Measurements from ENCODE around the gene ZNF813.

Gene ZNF813

DNA sequence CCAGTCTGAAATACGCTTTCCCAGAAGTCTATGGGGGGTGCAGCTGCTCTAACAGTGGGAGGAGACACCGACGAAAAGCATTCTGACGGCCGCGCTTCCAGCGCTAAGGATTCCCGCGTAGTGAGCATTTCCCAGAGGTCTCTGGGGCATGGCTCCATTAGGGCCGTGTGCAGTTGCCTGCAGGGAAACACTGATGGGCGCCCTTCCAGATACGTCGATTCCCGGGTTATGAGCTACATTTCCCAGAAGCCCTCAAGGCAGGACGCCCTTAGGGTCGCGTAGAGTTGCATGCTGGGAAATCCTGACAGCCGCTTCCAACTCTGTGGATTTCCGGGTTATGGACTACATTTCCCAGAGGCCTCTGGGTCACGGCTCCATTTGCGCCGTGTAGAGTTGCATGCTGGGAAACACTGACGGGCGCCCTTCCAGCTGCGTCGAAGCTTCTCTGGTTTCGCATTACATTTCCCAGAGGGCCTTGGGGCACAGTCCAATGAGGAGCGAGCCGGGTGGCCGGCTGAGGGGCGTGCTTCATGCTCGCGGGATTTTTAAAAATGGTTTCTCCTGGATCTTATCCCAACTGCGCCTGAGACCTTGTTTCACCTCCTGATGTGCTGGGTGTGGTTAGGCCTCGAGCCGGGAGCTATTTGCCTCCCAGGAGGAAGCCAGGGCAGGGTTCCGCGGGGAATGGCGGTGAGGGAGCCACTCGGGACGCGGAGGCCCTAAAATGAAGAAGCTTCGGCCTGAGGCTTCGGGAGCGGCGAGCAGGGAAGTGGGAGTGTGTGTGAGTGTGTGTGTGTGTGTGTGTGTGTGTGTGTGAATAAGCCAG is 53.2 kb downstream of the ZNF813 start:
- peak; percentile 96 for DNase-seq (ENCODE audit: low spot score)

DNA sequence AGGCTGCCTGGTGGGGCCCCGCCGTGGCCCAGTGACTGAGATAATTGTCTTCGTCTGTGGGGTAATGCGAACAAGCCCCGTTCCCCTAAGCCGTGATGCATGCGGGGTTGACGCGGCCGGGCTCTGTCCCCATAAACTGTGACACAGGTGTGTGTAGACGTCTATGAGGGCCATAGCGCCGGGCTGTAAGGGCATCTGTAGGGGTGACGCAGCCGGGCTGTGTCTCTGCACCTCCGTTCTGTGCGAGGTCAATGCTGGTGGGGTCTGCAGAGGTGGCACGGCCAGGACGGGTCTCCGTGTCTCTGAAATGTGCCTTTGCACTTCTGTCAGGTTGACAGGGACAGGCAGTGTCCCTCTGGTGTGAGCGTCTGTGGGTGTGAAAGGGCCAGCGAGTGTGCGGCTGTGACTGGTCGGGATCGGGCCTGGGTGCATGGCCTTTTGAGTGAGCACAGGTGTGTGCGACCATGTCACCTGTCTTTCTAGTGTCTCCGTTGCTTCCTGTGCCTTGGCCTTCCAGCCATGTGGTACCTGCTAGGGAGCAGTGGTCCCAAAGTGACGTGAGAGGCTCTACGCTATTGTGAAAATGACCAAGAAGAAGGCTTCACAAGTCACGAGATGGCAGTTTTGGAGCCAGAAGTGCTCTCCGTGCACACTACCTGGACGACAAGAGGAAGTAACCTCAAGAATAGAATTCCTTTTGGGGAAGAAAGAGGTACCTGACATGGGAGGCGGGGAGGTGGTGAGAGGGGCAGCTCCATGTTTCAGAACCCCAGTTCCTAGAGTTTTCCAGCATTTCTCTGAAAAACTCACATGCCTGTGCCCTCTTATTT is 54.1 kb downstream of the ZNF813 start:
- DNase-seq (ENCODE audit: low spot score), result no peak

DNA sequence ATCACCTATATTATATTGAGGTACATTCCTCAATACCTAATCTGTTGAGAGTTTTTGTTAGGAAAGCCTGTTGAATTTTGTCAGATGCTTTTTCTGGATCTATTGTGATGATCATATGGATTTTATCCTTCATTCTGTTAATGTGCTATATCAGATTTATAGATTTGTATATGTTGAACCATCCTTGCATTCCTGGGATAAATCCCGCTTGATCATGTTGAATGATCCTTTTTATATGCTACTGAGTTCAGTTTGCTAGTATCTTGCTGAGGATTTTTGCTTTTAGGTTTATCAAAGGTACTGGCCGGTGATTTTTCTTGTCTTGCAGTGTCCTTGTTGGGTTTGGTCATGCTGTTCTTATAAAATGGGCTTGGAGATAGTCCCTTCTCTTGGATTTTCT is 58.4 kb downstream of the ZNF813 start:
- DNase-seq (ENCODE audit: low spot score), result no peak

DNA sequence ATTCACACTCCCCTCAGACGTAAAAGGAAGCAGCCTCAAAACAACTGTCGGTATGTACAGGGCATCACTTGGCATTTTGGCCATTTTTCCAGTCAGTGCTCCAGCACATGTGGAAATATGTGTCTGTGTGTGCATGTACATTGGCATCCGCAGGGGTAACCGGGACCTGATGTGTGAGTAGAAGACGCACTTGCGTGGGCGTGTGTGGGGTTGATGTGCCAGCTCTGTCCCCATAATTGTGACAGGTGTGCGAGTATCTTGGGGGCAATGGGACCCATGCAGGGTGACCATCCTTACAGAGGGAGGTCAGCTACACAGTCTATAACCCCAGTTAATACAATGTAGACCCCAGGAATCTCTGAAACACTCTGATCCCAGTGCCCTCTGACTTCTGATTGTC is 63.1 kb downstream of the ZNF813 start:
- no peak for DNase-seq (ENCODE audit: low spot score)

DNA sequence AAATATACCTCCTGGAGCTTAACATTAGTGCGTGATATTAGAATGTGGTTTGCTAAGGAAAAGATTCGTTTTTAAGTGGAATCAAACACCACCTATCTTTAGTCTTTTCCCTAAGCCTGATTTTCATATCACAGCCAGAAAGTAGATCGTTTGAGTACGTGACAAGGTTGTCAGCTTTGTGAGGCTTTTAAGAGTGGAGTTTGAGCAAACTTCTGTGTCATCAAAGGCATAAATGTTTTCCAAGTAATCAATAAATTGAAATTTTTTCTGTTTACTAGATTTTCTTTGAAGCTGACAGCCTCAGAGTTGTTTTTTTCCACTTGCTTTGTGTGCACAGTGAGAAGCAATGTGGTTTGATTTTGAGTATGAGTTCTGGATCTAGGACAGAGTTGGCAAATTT is 63.9 kb downstream of the ZNF813 start:
- no peak for DNase-seq (ENCODE audit: low spot score)

DNA sequence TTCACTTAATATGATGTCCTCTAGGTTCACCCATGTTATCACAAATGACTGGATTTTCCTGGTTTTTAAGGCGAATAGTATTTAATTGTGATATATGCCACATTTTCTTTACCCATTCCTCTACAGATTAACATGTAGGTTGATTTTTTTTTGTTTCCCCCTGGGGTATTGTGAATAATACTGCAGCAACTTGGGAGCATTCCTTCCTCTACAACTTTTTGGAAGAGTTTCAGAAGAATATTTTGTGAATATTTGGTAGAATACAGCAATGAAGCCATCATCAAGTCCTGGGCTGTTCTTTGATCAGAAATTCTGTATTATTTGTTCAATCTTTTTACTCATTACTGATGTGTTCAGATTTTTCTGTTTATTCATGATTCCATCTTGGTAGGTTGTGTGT is 64.8 kb downstream of the ZNF813 start:
- no peak for DNase-seq (ENCODE audit: low spot score)

DNA sequence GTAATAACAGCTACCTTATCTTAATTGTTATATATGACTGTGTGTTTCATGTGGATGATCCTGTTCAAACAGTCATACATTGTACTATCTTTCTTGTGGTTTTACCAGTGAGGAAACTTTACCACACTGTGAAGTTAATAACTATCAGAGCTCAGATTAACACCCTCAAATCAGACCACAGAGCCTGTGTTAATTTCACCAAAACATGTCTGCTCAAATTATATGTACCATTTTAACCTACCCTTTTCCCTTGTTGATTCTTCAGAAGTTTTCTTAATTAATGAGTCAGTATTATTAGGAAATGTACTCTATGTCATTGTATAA is 68.7 kb downstream of the ZNF813 start:
- DNase-seq (ENCODE audit: low spot score), result no peak

DNA sequence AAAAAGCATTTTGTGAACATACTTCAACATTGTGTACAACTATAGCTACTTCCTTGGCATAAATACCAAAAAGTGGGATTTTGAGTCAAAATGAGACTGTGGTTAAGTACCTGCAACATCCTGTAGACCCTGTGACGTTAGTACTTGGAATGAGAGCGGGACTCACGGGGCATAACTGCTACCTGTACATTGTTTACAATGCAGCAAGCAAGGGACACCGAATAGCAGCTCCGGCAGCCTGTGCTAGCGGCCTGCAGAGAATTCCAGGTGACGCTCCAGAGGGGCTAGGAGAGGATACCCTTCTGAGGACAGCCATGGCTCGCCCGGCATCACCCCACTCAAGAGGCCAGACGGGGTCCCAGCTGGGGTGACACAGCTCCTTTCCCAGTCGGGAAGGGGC is 69.6 kb downstream of the ZNF813 start:
- peak; percentile 65 for DNase-seq (ENCODE audit: low spot score)

DNA sequence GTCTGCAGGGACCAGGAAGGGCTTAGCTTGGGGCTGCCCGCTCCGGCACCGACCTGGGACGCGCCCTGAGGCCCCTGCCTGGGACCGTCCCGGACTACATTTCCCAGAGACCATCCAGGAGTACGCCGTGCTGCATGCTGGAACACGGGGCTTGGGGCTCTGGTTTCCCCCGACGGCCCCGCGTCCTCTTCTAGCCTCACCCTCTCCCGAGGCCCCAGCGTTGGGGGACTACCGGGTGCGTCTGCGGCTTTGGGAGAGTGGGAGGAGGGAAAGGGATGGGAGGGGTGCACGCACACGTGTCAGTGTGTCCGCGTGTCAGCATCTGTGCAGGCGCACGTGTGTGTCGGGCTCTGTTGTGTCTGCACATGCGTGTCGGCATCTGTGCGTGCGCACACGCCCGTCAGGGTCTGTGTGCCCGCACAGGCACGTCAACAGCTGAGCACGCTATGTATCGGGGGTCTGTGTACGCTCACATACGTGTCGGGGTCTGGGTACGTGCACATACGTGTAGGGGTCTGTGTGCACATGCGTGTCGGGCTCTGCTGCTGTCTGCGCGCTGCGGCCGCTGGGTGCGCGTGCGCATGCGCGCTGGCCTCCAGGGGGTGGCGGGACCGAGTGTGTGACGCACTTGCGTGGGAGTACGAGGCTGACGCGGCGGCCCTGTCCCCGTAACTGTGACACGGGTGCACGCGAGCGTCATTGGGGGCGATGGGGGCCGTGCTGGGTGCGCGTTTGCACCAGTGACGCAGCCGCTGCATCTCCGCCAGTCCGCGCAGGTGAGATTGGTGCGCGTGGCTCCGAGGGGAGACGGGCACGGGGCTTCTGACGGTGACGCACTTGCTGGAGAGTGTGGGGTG is 70.2 kb downstream of the ZNF813 start, which contains the start of gene ZNF331:
Gene ZNF331, plus strand, starts transcription at position 625 of the 857 bp plus-strand sequence. CDS start 31,232 bp downstream, outside the sequence.
- peak; percentile 86 for DNase-seq (ENCODE audit: low spot score)

DNA sequence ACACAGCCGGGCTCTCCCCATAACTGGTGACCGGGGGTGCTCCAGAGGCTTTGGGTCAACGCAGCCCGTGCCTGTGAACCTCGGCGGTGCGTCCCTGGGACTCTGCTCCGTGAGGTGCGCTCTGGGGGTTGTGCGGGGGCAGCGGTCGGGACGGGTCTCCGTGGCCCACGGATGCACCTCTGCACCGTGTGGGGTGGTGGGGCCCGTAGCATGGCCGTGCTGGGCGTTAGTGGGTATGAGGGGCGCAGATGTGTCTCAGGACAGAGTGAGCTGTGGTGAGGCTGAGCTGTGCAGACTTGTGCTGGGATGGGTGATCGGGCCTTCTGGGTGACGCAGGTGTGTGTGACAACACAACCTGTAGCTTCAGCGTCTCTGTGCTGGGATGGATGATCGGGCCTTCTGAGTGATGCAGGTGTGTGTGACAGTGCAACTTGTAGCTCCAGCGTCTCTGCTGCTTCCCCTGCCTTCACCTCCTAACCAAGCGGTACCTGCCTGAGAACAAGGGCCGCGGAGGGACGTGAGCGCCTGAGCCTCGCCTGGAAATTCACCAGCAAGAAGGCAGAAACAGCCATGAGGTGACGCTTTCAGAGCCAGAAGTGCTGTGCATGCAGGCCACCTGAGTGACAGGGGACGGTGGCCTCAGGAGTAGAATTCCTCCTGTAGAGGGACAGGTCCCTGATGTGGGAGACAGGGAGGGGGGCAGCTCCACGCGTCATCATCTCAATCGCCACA is 71.0 kb downstream of the ZNF813 start:
- DNase-seq (ENCODE audit: low spot score), result no peak

DNA sequence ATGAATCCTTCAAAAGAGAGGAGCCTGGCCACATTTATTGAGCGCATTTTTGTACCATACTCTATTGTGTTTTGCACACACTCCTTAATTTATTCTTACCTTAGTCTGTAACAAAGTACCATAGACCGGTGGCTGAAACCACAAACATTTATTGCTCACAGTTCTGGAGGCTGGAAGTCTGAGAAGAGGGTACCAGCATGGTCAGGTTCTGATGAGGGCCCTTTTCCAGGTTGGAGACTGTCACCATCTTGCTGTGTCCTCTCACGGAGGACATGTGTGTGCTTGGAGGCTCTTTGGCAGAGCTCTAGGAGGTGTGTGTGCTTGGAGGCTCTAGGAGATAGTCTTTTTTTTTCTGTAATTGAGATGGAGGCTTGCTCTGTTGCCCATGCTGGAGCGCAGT is 72.6 kb downstream of the ZNF813 start:
- DNase-seq (ENCODE audit: low spot score), result no peak

DNA sequence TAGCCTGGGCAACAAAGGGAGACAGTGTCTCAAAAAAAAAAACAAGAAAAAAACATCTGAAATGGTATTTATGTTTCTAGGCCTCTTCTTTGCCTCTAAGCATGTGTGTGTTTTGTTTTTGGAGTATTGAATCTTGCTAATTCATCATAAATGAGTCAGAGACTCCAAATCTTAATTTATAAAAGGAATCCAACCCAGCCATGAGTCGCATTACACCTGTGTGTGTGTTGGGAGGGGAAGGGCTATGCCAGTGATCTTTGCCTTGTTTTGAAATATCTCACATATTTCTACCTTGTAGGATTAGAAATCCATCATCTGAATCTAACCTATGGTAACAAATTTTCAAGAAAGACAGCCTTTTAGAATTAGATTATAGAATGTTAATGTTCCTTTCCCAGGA is 74.4 kb downstream of the ZNF813 start:
- DNase-seq (ENCODE audit: low spot score), result no peak

DNA sequence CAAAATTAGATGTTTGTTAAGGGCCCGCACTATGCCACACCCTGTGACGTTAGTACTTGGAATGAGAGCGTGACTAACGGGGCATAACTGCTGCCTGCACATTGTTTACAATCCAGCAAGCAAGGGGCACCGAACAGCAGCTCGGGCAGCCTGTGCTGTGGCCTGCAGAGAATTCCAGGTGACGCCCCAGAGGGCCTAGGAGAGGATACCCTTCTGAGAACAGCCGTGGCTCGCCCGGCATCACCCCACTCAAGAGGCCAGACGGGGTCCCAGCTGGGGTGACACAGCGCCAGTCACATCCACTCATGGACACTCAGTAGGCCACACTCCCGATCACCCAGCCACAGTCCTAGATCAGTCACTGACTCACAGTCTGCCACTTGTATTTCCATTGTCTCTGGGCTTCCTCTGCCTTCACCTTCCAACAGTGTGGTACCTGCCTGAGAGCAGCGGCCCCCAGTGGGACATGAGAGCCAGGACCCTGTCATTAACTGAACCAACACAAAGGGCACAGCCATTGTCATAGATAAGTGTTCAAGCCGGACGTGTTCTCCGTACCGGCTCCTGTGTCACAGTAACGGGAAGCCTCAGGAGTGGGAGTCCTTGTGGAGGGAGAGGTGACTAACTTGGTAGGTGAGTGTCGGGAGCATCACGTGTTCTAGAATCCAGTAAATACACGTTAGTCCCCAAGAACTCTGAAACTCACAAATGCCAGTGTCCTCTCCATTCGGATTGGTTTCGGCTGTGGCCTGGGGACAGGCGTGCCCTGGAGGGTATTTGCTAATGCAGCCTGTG is 77.9 kb downstream of the ZNF813 start:
- DNase-seq (ENCODE audit: low spot score), result no peak
